Hepatocyte (in vitro differentiated cells): ENCODE results near the gene PSD. TPM values are rescaled to one million over a fixed set of nuclear protein-coding genes. Genes with fewer than 3 reads are reported as not detected.

Source experiments
- DNase-seq: peaks from one replicate; pipeline ENCODE4 v3.0.0-alpha.2; 2016; ENCODE audit warnings: low spot score
- H2AFZ ChIP-seq: fragments of 200-600 bp; sonication (generic); 2 replicates; pipeline ENCODE4 v1.6.0; 2016; ENCODE audit warnings: antibody characterized with exemption, mild to moderate bottlenecking
- H3K27ac ChIP-seq: fragments of 200-600 bp; sonication (generic); 2 replicates; pipeline ENCODE4 v1.5.1; 2016; ENCODE audit warnings: mild to moderate bottlenecking
- H3K27me3 ChIP-seq: fragments of 200-600 bp; sonication (generic); 2 replicates; pipeline ENCODE4 v1.6.1; 2016
- H3K36me3 ChIP-seq: fragments of 200-600 bp; sonication (generic); replicated peaks from 2 replicates; pipeline ENCODE4 v1.5.1; 2016; ENCODE audit warnings: low read depth; ENCODE audit not compliant: insufficient read depth
- H3K4me1 ChIP-seq: fragments of 200-600 bp; sonication (generic); 2 replicates; pipeline ENCODE4 v1.5.1; 2016; ENCODE audit warnings: mild to moderate bottlenecking, moderate library complexity; ENCODE audit not compliant: insufficient read depth
- H3K4me2 ChIP-seq: fragments of 200-600 bp; sonication (generic); 2 replicates; pipeline ENCODE4 v1.6.0; 2016
- H3K4me3 ChIP-seq: fragments of 200-600 bp; sonication (generic); 2 replicates; pipeline ENCODE4 v1.5.1; 2016; ENCODE audit warnings: mild to moderate bottlenecking
- H3K79me2 ChIP-seq: fragments of 200-600 bp; sonication (generic); 2 replicates; pipeline ENCODE4 v1.6.0; 2017; ENCODE audit warnings: mild to moderate bottlenecking
- H3K9me2 ChIP-seq: fragments of 200-600 bp; sonication (generic); replicated peaks from 2 replicates; pipeline ENCODE4 v1.6.0; 2017; ENCODE audit warnings: mild to moderate bottlenecking; ENCODE audit not compliant: insufficient read depth
- H3K9me3 ChIP-seq: fragments of 200-600 bp; sonication (generic); 2 replicates; pipeline ENCODE4 v1.5.1; 2016; ENCODE audit warnings: low read depth, mild to moderate bottlenecking
- H4K20me1 ChIP-seq: fragments of 200-600 bp; sonication (generic); 2 replicates; pipeline ENCODE4 v1.6.0; 2016; ENCODE audit warnings: mild to moderate bottlenecking; ENCODE audit not compliant: insufficient read depth, poor library complexity, severe bottlenecking
- EZH2 ChIP-seq: fragments of 200-600 bp; sonication (generic); IDR thresholded peaks from 2 replicates; pipeline ENCODE4 v1.6.1; 2016; ENCODE audit warnings: antibody characterized with exemption, mild to moderate bottlenecking, borderline replicate concordance
- EZH2phosphoT487 ChIP-seq: fragments of 200-600 bp; sonication (generic); IDR thresholded peaks from one replicate; pipeline ENCODE4 v1.6.1; 2018; ENCODE audit warnings: antibody characterized with exemption, mild to moderate bottlenecking, low read depth, moderate library complexity; ENCODE audit not compliant: unreplicated experiment, severe bottlenecking
- WGBS: methylation state at CpG from one replicate; pipeline ENCODE4 v1.1.6; 2016; ENCODE audit warnings: low lambda C conversion rate; ENCODE audit errors: missing lambda C conversion rate; 5-methylcytosine and 5-hydroxymethylcytosine counted together
- polyA plus RNA-seq: library from polyadenylated mRNA; unstranded; fragments of >200 nt; fragmentation: Nextera tagmentation; extraction: Ambion mirVana; gene quantifications from 2 replicates; pipeline ENCODE4 v1.2.1, GENCODE V29; 2016
- total RNA-seq: library from RNA; depleted of rRNA; stranded (reverse); fragments of >200 nt; gene quantifications from 2 replicates; pipeline ENCODE4 v1.2.3, GENCODE V29; 2014
- TF ChIP-seq, protein P1 (sequence below): fragments of 200-600 bp; sonication (generic); IDR thresholded peaks from 2 replicates; pipeline ENCODE4 v1.5.1; 2016; ENCODE audit warnings: antibody characterized with exemption, mild to moderate bottlenecking; ENCODE audit not compliant: poor library complexity

The PSD gene
- total and polyA plus RNA-seq, 2 experiments from 2014 or later, result 13.1 to 20.1 TPM

- H3K4me3 ChIP-seq, result no peak overlapping the region
- H3K4me1 ChIP-seq, result peaks cover 27% of the 10 kb centered on the region
- H3K9me2 ChIP-seq, result no peaks in the 10 kb centered on the region
- no peak overlapping the region for H3K27ac ChIP-seq
- 90% methylated on average over 6 of the region's 6 CpGs for WGBS
- TF ChIP-seq EZH2 (no peak), EZH2phosphoT487 (no peak)
- TF ChIP-seq, protein P1, sequence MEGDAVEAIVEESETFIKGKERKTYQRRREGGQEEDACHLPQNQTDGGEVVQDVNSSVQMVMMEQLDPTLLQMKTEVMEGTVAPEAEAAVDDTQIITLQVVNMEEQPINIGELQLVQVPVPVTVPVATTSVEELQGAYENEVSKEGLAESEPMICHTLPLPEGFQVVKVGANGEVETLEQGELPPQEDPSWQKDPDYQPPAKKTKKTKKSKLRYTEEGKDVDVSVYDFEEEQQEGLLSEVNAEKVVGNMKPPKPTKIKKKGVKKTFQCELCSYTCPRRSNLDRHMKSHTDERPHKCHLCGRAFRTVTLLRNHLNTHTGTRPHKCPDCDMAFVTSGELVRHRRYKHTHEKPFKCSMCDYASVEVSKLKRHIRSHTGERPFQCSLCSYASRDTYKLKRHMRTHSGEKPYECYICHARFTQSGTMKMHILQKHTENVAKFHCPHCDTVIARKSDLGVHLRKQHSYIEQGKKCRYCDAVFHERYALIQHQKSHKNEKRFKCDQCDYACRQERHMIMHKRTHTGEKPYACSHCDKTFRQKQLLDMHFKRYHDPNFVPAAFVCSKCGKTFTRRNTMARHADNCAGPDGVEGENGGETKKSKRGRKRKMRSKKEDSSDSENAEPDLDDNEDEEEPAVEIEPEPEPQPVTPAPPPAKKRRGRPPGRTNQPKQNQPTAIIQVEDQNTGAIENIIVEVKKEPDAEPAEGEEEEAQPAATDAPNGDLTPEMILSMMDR, result no peak
- no peaks in the 10 kb centered on the region for H3K27me3 ChIP-seq
- peaks cover 7% of the 10 kb centered on the region for H3K79me2 ChIP-seq
- H3K9me3 ChIP-seq, result no peaks in the 10 kb centered on the region
- no peaks in the 10 kb centered on the region for H4K20me1 ChIP-seq
- peak overlapping the region; percentile 71 for H3K4me2 ChIP-seq
- no peak overlapping the region for H2AFZ ChIP-seq
- no peak for DNase-seq
- H3K36me3 ChIP-seq, result no peaks in the 10 kb centered on the region
Observed at GRCh38 chr10:102436312-102436711, 17.7 kb upstream of the PSD start.

- peak; percentile 13 for DNase-seq
- Histone ChIP-seq H3K4me2 (peak overlapping the region; percentile 71), H3K36me3 (no peaks in the 10 kb centered on the region), H3K79me2 (peaks cover 11% of the 10 kb centered on the region), H3K4me3 (no peak overlapping the region), H3K27ac (peak overlapping the region; percentile 90), H4K20me1 (no peaks in the 10 kb centered on the region), H2AFZ (peak overlapping the region; percentile 74), H3K9me2 (no peaks in the 10 kb centered on the region), H3K4me1 (peaks cover 27% of the 10 kb centered on the region), H3K9me3 (no peaks in the 10 kb centered on the region), H3K27me3 (no peaks in the 10 kb centered on the region)
- 11% methylated on average over 7 of the region's 14 CpGs for WGBS
- TF ChIP-seq, protein P1, result no peak
- TF ChIP-seq EZH2phosphoT487, result no peak
- TF ChIP-seq EZH2, result no peak
Observed at GRCh38 chr10:102435529-102436233, 17.1 kb upstream of the PSD start.

DNA sequence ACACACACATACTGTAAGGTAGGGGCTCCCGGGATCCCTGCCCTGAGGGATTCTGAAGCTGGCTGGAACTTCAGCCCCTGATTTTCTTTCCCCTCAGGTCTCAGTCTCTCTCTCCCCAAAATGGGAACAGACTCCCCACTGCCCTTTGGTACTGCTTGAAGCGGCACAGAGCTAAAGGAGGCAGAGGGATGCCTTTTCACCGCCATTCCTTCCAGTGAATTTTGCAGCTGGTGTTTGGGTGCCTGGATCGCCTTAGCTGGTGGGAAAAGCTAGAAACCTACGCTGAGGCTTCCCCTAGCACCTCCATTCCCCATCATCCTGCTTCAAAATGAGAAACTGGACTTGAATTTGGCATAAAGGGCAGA, 16.5 kb upstream of the PSD start:
- peak overlapping the region; percentile 74 for H2AFZ ChIP-seq
- peaks cover 27% of the 10 kb centered on the region for H3K4me1 ChIP-seq
- 47% methylated on average over 5 of the region's 5 CpGs for WGBS
- no peaks in the 10 kb centered on the region for H3K36me3 ChIP-seq
- H4K20me1 ChIP-seq, result no peaks in the 10 kb centered on the region
- H3K9me3 ChIP-seq, result no peaks in the 10 kb centered on the region
- no peak for TF ChIP-seq EZH2phosphoT487
- TF ChIP-seq, protein P1, result no peak
- TF ChIP-seq EZH2, result no peak
- H3K4me3 ChIP-seq, result no peak overlapping the region
- DNase-seq, result peak; percentile 3
- H3K4me2 ChIP-seq, result peak overlapping the region; percentile 71
- peaks cover 16% of the 10 kb centered on the region for H3K79me2 ChIP-seq
- H3K27me3 ChIP-seq, result no peaks in the 10 kb centered on the region
- peak overlapping the region; percentile 90 for H3K27ac ChIP-seq
- no peaks in the 10 kb centered on the region for H3K9me2 ChIP-seq
